Pancreas (tissue), 10 donors: ENCODE measurements around the gene ZP3. TPM values are rescaled to one million over a fixed set of nuclear protein-coding genes. Genes with fewer than 3 reads are reported as not detected.
"Not testable (repeated sequence)": the region's sequence is repeated elsewhere in the genome, so short reads cannot be mapped to it uniquely, and the experiment has no call there.

ENCODE experiments used
- ATAC-seq, 4 donors: fragments of 200-7000 bp; cut with Tn5 transposase; one replicate each; pipeline versions ENCODE4 v1.8.0 to v1.9.1; 2020; ENCODE audit warnings: mild to moderate bottlenecking in 4 of 4, moderate library complexity in 4 of 4
- DNase-seq, 6 donors: peaks; one replicate each; pipeline ENCODE4 v3.0.0-alpha.2; 2020
- FAIRE-seq: peaks from 2 replicates; lab custom pipeline; 2012; peaks lifted over from hg19 to GRCh38; lab: Jason Lieb, UNC
- H3K27ac ChIP-seq, 4 donors: fragments of 200-600 bp; sonication (generic); 1 replicate in 3 of 4; 2 replicates in 1 of 4; pipeline versions ENCODE4 v1.5.0 to v1.8.0; 2020
- H3K27me3 ChIP-seq, 4 donors: fragments of 200-600 bp; one replicate each; pipeline ENCODE4 v1.8.0; 2021
- H3K36me3 ChIP-seq, 3 donors: fragments of 200-600 bp; sonication (generic) in 1 of 3; one replicate each; pipeline versions ENCODE4 v1.5.0 to v1.8.0; 2020 to 2021
- H3K4me1 ChIP-seq, 3 donors: fragments of 200-600 bp; one replicate each; pipeline ENCODE4 v1.8.0; 2021
- H3K4me3 ChIP-seq, 4 donors: fragments of 200-600 bp; sonication (generic) in 2 of 4; one replicate each; pipeline versions ENCODE4 v1.5.0 to v1.8.0; 2020 to 2021
- H3K9me3 ChIP-seq, 4 donors: fragments of 200-600 bp; one replicate each; pipeline ENCODE4 v1.8.0; 2021
- CTCF ChIP-seq, 4 donors: fragments of 200-600 bp; sonication (generic) in 3 of 4; IDR thresholded peaks; one replicate each; pipeline versions ENCODE4 v1.5.0 to v1.8.0; 2021; ENCODE audit warnings: antibody characterized with exemption in 4 of 4
- WGBS, 2 donors: extraction: QIAGEN DNeasy Blood & Tissue Kit; methylation state at CpG; one replicate each; pipeline ENCODE4 v1.1.7; 2013; 5-methylcytosine and 5-hydroxymethylcytosine counted together
- intact Hi-C, 3 donors: fragments of 100-400 bp; cut with DNase I; formaldehyde crosslinking; loops; one replicate each; pipeline versions ENCODE4 v1.11.1 to v1.14.2; 2022
- polyA plus RNA-seq, 2 donors: library from polyadenylated mRNA; stranded (reverse); fragments of 200-250 nt; gene quantifications; one replicate each; pipeline ENCODE4 v1.2.3, GENCODE V29; 2013
- total RNA-seq, 6 donors: library from RNA; stranded (reverse); fragmentation: NEBNext Ultra II Directional in 4 of 6; extraction: Animal tissue kit (Norgen Biotek cat#: 25700) in 4 of 6; gene quantifications; one replicate each; pipeline versions ENCODE4 v1.2.1 to v1.2.4, GENCODE V29; 2021 to 2023
- donor health status: healthy with polysubstance abuse.
- donor health status: DM: no; HTN: no; CAD: no; lungs with moderate emphysema.
- donor health status: DM: no; HTN: no; CAD: no.
- donor health status: control.
- donor health status: control.
- donor health status: Bipolar disorder and iron deficiency.
- donor health status: DM: yes; HTN: yes; CAD: no.
- donor health status: DM: no; HTN: no; CAD: no.
- donor health status: DM: no; HTN: no; CAD: no.
- donor health status: DM: yes; HTN: yes; CAD: no.

Gene ZP3
- total and polyA plus RNA-seq, 8 donors, result 2.5 to 14.1 (median 5.9) TPM

DNA sequence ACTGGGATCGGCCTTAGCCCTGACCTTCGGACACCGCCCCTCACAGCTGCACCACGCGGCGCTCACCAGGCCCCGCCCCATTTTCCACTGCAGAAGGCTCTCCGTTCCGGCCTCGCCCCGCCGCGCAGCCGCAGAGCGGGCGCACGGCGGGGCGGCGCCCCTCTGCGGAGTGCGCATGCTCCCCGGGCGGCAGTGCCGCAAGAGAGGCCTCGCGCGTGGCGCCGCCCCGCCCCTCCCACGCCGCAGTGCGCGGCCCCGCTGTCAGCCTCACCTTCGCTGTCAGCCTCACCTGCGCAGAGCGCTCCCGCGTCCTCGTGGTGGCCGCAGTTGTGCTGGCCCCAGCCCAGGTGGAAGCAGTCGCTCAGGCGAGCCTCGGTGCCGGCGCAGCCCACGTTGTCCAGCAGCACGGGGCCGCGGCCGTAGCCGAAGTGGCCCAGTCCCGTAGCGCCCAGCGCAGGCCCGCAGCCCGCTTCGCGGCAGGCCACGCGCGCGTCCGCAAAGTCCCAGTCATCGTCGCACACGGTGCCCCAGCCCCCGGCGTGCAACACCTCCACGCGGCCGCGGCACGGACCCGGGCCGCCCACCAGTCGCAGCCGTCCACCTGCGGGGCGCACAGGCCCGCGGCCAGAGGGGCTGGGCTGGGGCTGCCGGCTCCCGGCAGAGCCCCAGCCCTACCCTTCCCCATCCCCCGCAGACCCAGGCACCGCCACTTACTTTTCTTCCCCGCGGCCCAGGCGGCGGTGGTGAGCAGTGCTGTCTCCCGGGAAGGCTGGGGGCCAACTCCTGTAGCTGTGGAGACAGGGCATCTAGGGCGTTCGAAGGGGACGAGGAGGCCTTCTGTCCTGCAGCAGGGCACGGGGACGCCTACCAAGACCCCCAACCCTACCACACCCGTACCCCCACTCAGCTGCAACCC, 31.4 kb upstream of the ZP3 start:
- Histone ChIP-seq H3K27ac (peak overlapping the region; percentile 49 to 92 (median 88)), H3K9me3 (no peaks in the 10 kb centered on the region), H3K27me3 (no peaks in the 10 kb centered on the region), H3K4me1 (peaks cover 5 to 11% (median 7%) of the 10 kb centered on the region in 3 donors), H3K36me3 (no peaks in the 10 kb centered on the region), H3K4me3 (peak overlapping the region; percentile 38 to 78 (median 54))
- intact Hi-C loops, result no loop called here
- FAIRE-seq (no peak), DNase-seq (peak; percentile 94 to 97 (median 96)), ATAC-seq (peak; percentile 86 to 94 (median 92))
- 3% methylated on average over 64 to 99 of the region's 99 CpGs for WGBS, 2 donors
- TF ChIP-seq CTCF (IDR thresholded peaks at IDR 0.05), result no peak

GRCh38 chr7:76394957-76395356, 29.8 kb upstream of the ZP3 start:
- no peaks in the 10 kb centered on the region for H3K9me3 ChIP-seq
- no peak overlapping the region for H3K4me3 ChIP-seq

GRCh38 chr7:76395605-76395964, 29.2 kb upstream of the ZP3 start:
- H3K4me3 ChIP-seq, H3K9me3 ChIP-seq, ATAC-seq, intact Hi-C loops, FAIRE-seq, H3K36me3 ChIP-seq, H3K27me3 ChIP-seq, DNase-seq, H3K27ac ChIP-seq: not testable (repeated sequence)
- WGBS, 2 donors, result 92 to 95% methylated on average over 11 of the region's 11 CpGs
- H3K4me1 ChIP-seq, result peaks cover 5 to 11% (median 7%) of the 10 kb centered on the region in 3 donors

More at GRCh38 chr7:76394957-76395356, 29.8 kb upstream of the ZP3 start:
- Histone ChIP-seq H3K27ac (no peak overlapping the region), H3K4me1 (peaks cover 5 to 11% (median 7%) of the 10 kb centered on the region in 3 donors), H3K36me3 (no peaks in the 10 kb centered on the region), H3K27me3 (no peaks in the 10 kb centered on the region)
- intact Hi-C loops, result no loop called here
- FAIRE-seq, result no peak
- TF ChIP-seq CTCF (IDR thresholded peaks at IDR 0.05), result no peak
- WGBS, 2 donors, result 89 to 98% methylated on average over 9 of the region's 9 CpGs
- no peak for ATAC-seq
- DNase-seq, result no peak

GRCh38 chr7:76395965-76396726, 28.6 kb upstream of the ZP3 start:
- no peak overlapping the region for H3K4me3 ChIP-seq
- no peaks in the 10 kb centered on the region for H3K27me3 ChIP-seq
- no peak for DNase-seq
- 66 to 73% methylated on average over 13 of the region's 13 CpGs for WGBS, 2 donors
- intact Hi-C loops, result no loop called here
- TF ChIP-seq CTCF (IDR thresholded peaks at IDR 0.05), result no peak
- ATAC-seq, result no peak
- FAIRE-seq, result no peak
- no peak overlapping the region for H3K27ac ChIP-seq
- no peaks in the 10 kb centered on the region for H3K36me3 ChIP-seq
- H3K4me1 ChIP-seq, result peaks cover 5 to 11% (median 7%) of the 10 kb centered on the region in 3 donors
- H3K9me3 ChIP-seq, result no peaks in the 10 kb centered on the region

DNA sequence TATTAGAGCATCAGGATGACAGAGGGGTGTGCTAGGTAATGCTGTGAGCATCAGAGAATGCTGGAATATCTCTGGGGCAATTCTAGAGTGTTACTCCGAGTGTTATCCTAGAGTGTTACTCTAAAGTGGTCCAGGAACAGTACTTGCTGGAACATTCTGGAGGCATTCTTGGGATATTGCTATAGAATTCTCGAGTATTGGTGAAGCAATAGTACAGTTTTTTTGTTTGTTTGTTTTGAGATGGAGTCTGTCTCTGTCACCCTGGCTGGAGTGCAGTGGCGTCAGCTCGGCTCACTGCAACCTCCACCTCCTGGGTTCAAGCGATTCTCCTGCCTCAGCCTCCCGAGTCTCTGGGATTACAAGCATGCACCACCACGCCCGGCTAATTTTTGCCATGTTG, 27.9 kb upstream of the ZP3 start:
- no peaks in the 10 kb centered on the region for H3K9me3 ChIP-seq
- no peak overlapping the region for H3K27ac ChIP-seq
- no peaks in the 10 kb centered on the region for H3K27me3 ChIP-seq
- ATAC-seq (no peak), DNase-seq (no peak), FAIRE-seq (no peak)
- peak overlapping the region in 2 of 4 donors; percentile 51 for H3K4me3 ChIP-seq
- peaks cover 5 to 11% (median 7%) of the 10 kb centered on the region in 3 donors for H3K4me1 ChIP-seq
- no peak for TF ChIP-seq CTCF (IDR thresholded peaks at IDR 0.05)
- intact Hi-C loops, result no loop called here
- 52 to 56% methylated on average over 8 of the region's 8 CpGs for WGBS, 2 donors
- no peaks in the 10 kb centered on the region for H3K36me3 ChIP-seq
